Motor neuron (in vitro differentiated cells): ENCODE results near the gene DNASE2B. TPM values are rescaled to one million over a fixed set of nuclear protein-coding genes. Genes with fewer than 3 reads are reported as not detected.

Experiments used
- ATAC-seq, 8 experiments: fragments of 200-7000 bp; cut with Tn5 transposase; replicated peaks in 6 of 8; 2 replicates each; pipeline ENCODE4 v1.8.0; 2021; ENCODE audit warnings: mild to moderate bottlenecking in 8 of 8, moderate library complexity in 8 of 8
- H3K27ac ChIP-seq, 2 donors: fragments of 250-450 bp; sonication (Bioruptor Pico); 2 replicates each; pipeline ENCODE4 v1.9.0; 2021; ENCODE audit warnings: antibody characterized with exemption in 2 of 2, mild to moderate bottlenecking in 2 of 2, moderate library complexity in 1 of 2
- H3K4me1 ChIP-seq, 2 donors: fragments of 250-450 bp; sonication (Bioruptor Pico); replicated peaks in 1 of 2; 2 replicates each; pipeline ENCODE4 v1.6.1; 2021; ENCODE audit warnings: antibody characterized with exemption in 2 of 2, mild to moderate bottlenecking in 2 of 2, moderate library complexity in 1 of 2
- H3K4me3 ChIP-seq, 5 donors: fragments of 250-450 bp; sonication (Bioruptor Pico); 2 replicates each; pipeline ENCODE4 v1.9.0; 2021; ENCODE audit warnings: antibody characterized with exemption in 5 of 5, mild to moderate bottlenecking in 5 of 5, moderate library complexity in 4 of 5
- WGBS, 10 experiments: fragments of 450-650 bp; shearing (Covaris generic); methylation state at CpG; one replicate each; pipeline ENCODE4 v1.0.0; 2022; 5-methylcytosine and 5-hydroxymethylcytosine counted together
- in situ Hi-C, 9 experiments: fragments of 400-800 bp; cut with MboI; loops; one replicate each; pipeline ENCODE4 v1.15.0; 2021; ENCODE audit warnings: low sequenced_read_pairs in 9 of 9, low pct_unique_long_range_greater_than_20kb in 2 of 9; ENCODE audit not compliant: unreplicated experiment in 9 of 9
- total RNA-seq, 8 experiments: library from RNA; unstranded; fragments of 300-600 nt; gene quantifications; 2 replicates each; pipeline versions ENCODE4 v1.2.3 to v1.2.4, GENCODE V29; 2022

DNASE2B gene
- total RNA-seq, 8 experiments from 2014 or later = 0.38 to 0.66 TPM; not detected in 6

- H3K4me3 ChIP-seq = no peak overlapping the region
- WGBS, 10 experiments = 60 to 100% (median 82%) methylated on average over 1 to 2 of the region's 2 CpGs; no CpG with 5 or more reads in 1 of the 10 experiments
- in situ Hi-C loops = no loop called here
- H3K27ac ChIP-seq = no peak overlapping the region
- peak in 5 of 8 experiments; percentile 78 to 93 (median 90) for ATAC-seq
- peaks cover 13 to 26% of the 10 kb centered on the region in 2 donors for H3K4me1 ChIP-seq
Observed at GRCh38 chr1:84407958-84408422, 9.7 kb downstream of the DNASE2B start.

DNA sequence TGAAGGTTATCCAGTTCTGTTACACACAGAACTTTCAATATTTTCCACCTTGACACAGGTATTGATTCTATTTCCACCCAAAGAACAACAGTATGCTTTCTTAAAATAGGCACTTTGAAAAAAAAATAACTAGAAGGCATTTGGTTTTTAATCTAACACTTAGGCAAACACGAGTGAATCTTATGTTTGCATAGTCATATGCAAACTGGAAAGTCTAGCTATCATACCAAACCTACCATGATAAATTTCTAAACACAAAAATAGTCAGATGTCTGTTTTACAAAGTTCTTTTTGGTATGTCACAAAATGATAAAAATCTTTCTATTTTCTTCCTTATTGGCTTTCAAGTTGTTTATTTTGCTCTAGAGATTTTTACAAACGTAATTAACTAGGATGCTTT lies 11.6 kb downstream of the DNASE2B start:
- Histone ChIP-seq H3K4me1 (peaks cover 13 to 26% of the 10 kb centered on the region in 2 donors), H3K27ac (no peak overlapping the region), H3K4me3 (no peak overlapping the region)
- in situ Hi-C loops = no loop called here
- WGBS, 10 experiments = 26 to 100% (median 72%) methylated on average over 1 to 2 of the region's 2 CpGs
- no peak for ATAC-seq

DNA sequence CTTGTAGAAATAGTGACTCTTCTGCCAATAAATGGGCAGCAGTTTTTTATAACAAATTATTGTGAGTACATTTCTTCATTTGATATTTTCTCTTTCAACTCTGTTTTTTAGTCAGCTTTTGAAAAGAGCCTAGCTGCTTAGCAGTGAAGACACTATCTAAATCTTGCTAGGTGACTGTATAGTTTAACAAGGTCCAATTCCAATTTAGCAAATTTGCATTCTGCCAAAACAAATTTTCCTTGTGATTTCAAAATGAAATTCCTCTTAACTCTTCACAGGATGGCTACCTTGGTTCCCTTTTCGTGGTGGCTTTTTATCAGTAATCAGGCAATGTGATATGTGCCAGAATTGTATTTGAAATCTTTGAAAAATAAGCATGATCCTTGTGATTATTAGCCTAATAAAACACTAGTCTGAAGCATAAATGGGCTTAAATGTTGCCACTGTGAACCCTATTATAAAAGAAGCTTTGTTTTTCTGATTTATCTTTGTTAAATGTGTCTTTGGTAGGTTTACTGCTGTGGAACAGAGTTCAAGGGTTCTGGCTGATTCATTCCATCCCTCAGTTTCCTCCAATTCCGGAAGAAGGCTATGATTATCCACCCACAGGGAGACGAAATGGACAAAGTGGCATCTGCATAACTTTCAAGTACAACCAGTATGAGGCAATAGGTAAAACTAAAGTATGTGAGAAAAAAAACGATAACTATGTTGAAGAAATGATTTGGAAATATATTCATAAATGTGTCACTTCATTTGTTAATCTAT lies 12.2 kb downstream of the DNASE2B start:
- no peak for ATAC-seq
- WGBS, 10 experiments = 30 to 89% (median 67%) methylated on average over 2 to 4 of the region's 4 CpGs; no CpG with 5 or more reads in 2 of the 10 experiments
- Histone ChIP-seq H3K27ac (no peak overlapping the region), H3K4me1 (peaks cover 13 to 26% of the 10 kb centered on the region in 2 donors), H3K4me3 (no peak overlapping the region)
- in situ Hi-C loops = no loop called here

DNA sequence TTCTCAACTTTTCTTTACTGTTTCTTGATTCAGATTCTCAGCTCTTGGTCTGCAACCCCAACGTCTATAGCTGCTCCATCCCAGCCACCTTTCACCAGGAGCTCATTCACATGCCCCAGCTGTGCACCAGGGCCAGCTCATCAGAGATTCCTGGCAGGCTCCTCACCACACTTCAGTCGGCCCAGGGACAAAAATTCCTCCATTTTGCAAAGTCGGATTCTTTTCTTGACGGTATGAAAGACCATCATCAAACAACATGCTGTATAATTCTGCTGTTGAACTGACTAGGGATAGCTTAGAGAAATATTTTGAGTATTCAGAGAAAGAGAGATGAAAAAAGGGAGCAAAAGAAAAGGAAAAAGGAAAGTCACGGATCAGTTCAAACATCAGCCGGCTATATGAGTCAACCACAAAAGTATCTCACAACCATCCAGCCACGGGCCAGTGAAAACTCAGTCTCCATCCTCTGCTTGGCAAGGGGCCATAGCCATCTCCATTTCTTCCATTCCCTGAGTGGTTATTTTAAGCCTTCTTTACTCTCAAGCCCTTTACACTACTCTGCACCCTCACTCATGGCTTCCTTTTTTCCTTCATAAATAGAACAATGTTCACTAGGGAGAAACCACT lies 14.1 kb downstream of the DNASE2B start:
- H3K4me1 ChIP-seq = peaks cover 13% of the 10 kb centered on the region in 2 donors
- in situ Hi-C loops = no loop called here
- H3K4me3 ChIP-seq = no peak overlapping the region
- ATAC-seq = peak in 1 of 8 experiments; percentile 51
- H3K27ac ChIP-seq = no peak overlapping the region
- 13 to 85% (median 74%) methylated on average over 3 to 7 of the region's 7 CpGs; no CpG with 5 or more reads in 2 of the 10 experiments for WGBS, 10 experiments

DNA sequence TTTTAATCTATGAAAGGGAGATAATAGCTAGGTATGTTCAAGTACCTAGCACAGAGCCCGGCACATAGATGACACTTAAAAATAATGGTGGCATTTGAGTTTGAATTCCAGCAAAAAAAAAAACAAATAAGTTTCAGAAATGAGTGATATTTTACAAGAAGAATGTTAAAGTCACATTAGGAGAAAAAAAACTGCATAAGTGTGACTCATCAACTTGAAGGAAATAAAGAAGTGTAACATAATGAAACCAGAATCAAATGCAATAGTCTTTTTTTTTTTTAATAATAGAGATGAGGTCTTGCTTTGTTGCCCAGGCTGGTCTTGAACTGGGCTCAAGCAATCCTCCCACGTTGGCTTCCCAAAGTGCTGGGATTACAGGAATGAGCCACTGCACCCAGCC lies 17.1 kb downstream of the DNASE2B start:
- WGBS, 10 experiments = 11 to 100% (median 82%) methylated on average over 1 to 2 of the region's 2 CpGs
- ATAC-seq = no peak
- in situ Hi-C loops = no loop called here

DNA sequence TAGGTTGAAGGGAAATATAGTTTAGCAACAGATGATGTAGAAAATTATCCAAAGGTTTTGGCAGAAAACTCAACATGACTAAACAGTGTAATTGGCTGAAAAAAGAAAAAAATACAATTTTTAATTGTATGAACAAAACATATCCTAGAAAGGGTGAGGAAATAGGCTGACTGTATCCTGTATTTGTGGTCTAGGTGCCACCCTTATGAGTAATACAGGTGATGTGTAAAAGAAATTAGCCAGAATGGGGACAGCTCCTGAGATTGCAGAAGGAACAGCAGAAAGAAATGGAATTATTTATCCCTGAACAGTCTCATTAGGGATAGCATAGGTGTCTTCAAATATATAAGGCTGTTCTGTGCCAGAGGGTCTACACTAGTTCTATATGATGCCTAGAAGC lies 24.6 kb downstream of the DNASE2B start:
- Histone ChIP-seq H3K4me1 (peaks cover 3 to 6% of the 10 kb centered on the region in 2 donors), H3K27ac (no peak overlapping the region), H3K4me3 (no peak overlapping the region)
- in situ Hi-C loops = no loop called here
- ATAC-seq = no peak

More for the DNA sequence above, 17.1 kb downstream of the DNASE2B start:
- no peak overlapping the region for H3K27ac ChIP-seq
- no peaks in the 10 kb centered on the region for H3K4me1 ChIP-seq
- no peak overlapping the region for H3K4me3 ChIP-seq

DNA sequence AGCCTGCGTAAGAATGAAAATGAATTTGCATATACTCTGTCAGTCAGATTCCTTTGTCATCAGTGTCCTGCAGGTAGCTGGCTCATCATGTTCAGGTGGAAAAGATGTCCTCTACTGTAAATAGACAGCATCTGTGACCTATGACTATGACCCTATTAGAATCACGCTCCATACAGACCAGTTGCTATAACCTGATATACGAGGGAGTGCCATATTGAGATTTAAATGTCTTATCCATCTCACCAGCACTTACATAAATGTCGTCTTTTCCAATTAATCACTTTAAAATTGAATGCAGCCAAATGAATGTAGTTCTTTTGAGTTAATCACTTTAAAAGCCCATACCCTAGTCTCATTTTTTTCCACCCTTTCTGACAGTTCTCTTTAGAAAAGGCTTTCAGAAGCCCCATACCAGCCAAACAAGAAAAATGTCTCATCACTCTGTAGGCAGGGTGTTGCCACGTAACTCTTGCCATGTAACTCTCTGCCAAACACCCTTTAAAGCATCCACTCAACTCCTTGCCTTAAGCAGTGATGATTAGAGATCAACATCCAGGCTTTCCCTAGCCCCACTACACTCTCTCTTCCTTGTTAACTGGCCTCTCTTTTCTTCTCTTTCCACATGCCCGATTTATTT lies 26.3 kb downstream of the DNASE2B start:
- 64 to 87% (median 77%) methylated on average over 3 to 6 of the region's 6 CpGs for WGBS, 10 experiments

DNA sequence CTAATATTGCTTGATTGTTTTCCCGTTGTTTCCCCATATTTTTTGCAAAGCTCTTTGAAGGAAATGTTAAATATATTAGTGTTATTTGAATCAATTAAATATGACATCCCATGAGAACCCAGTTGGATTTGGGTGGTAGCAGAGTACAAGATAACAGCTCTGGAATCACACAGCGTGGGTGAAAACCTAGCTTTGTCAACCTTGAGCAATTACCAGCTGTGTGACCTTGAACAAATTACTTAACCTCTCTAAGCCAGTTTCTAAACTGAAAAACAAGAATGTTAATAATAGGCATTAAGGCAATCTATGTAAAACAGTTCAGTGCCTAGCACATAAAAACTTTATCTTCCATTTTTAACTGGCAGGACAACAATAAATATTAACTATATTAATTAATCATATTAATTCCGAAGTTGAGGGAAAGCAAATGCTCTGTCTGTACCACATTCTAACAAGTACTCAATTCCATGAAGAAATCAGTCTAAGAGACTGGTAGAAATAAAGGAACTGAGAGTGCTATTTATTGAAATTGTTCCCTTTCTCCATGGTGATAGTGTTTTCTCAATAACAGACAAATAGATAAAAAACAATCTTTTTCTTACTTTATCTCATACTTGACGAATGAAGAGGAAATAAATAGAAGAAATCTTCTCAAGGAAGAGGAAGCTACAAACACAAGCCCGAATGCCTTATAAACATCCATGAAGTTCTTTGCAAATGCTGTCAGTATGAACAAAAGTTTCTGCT lies 27.0 kb downstream of the DNASE2B start:
- Histone ChIP-seq H3K4me3 (no peak overlapping the region), H3K27ac (no peak overlapping the region), H3K4me1 (peaks cover 4 to 6% of the 10 kb centered on the region in 2 donors)
- WGBS, 10 experiments = 0 to 89% (median 70%) methylated on average over 1 to 5 of the region's 5 CpGs
- in situ Hi-C loops = loop anchor here in 3 of 9 experiments (25.0 kb wide), 3 partner anchors 288 to 488 kb away; partner anchors contain the start of gene PRKACB (in 1 of the 3)
- ATAC-seq = no peak

More for the DNA sequence above, 26.3 kb downstream of the DNASE2B start:
- H3K27ac ChIP-seq = no peak overlapping the region
- ATAC-seq = peak in 5 of 8 experiments; percentile 56 to 92 (median 66)
- in situ Hi-C loops = loop anchor here in 3 of 9 experiments (25.0 kb wide), 3 partner anchors 287 to 487 kb away; partner anchors contain the start of gene PRKACB (in 1 of the 3)
- no peak overlapping the region for H3K4me3 ChIP-seq
- H3K4me1 ChIP-seq = peaks cover 4 to 6% of the 10 kb centered on the region in 2 donors

DNA sequence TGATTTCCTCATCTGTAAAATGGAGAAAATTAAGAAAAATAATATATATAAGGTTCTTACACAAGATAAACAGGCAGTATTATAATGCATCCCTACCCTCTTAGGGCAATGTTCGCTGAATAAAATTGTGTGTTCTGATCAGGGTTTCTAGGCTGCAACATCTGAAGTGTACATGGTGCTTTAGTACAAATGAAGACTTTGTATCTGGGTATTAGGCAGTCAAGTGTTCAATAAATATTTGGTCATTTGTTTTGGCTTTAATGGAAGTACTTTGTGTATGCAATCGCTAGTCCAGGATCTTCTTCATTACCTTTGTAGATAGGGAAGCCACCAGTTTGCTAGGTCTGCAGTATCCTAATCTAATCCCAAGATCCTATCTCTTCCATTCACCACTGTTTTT lies 28.1 kb downstream of the DNASE2B start:
- WGBS, 10 experiments = 83 to 100% (median 94%) methylated on average over 1 to 2 of the region's 2 CpGs; no CpG with 5 or more reads in 2 of the 10 experiments

GRCh38 chr1:84427250-84428188 lies 29.2 kb downstream of the DNASE2B start:
- Histone ChIP-seq H3K4me1 (peaks cover 4 to 10% of the 10 kb centered on the region in 2 donors), H3K27ac (no peak overlapping the region), H3K4me3 (no peak overlapping the region)
- ATAC-seq = peak in 2 of 8 experiments; percentile 94 to 99
- 58 to 100% (median 92%) methylated on average over 1 to 6 of the region's 6 CpGs; no CpG with 5 or more reads in 2 of the 10 experiments for WGBS, 10 experiments
- in situ Hi-C loops = loop anchor here in 3 of 9 experiments (25.0 kb wide), 3 partner anchors 290 to 490 kb away; partner anchors contain the start of gene PRKACB (in 1 of the 3)

More for the DNA sequence above, 28.1 kb downstream of the DNASE2B start:
- H3K4me3 ChIP-seq = no peak overlapping the region
- in situ Hi-C loops = loop anchor here in 3 of 9 experiments (25.0 kb wide), 3 partner anchors 289 to 489 kb away; partner anchors contain the start of gene PRKACB (in 1 of the 3)
- H3K4me1 ChIP-seq = peaks cover 4 to 6% of the 10 kb centered on the region in 2 donors
- H3K27ac ChIP-seq = no peak overlapping the region
- no peak for ATAC-seq

GRCh38 chr1:84428235-84428634 lies 30.0 kb downstream of the DNASE2B start:
- in situ Hi-C loops = loop anchor here in 3 of 9 experiments (25.0 kb wide), 3 partner anchors 291 to 491 kb away; partner anchors contain the start of gene PRKACB (in 1 of the 3)
- Histone ChIP-seq H3K27ac (no peak overlapping the region), H3K4me3 (no peak overlapping the region), H3K4me1 (peaks cover 4 to 15% of the 10 kb centered on the region in 2 donors)
- peak in 5 of 8 experiments; percentile 19 to 82 (median 55) for ATAC-seq
- 21 to 80% (median 63%) methylated on average over 3 to 5 of the region's 5 CpGs for WGBS, 10 experiments
